ENCODE data around the gene DLX1.

DNA sequence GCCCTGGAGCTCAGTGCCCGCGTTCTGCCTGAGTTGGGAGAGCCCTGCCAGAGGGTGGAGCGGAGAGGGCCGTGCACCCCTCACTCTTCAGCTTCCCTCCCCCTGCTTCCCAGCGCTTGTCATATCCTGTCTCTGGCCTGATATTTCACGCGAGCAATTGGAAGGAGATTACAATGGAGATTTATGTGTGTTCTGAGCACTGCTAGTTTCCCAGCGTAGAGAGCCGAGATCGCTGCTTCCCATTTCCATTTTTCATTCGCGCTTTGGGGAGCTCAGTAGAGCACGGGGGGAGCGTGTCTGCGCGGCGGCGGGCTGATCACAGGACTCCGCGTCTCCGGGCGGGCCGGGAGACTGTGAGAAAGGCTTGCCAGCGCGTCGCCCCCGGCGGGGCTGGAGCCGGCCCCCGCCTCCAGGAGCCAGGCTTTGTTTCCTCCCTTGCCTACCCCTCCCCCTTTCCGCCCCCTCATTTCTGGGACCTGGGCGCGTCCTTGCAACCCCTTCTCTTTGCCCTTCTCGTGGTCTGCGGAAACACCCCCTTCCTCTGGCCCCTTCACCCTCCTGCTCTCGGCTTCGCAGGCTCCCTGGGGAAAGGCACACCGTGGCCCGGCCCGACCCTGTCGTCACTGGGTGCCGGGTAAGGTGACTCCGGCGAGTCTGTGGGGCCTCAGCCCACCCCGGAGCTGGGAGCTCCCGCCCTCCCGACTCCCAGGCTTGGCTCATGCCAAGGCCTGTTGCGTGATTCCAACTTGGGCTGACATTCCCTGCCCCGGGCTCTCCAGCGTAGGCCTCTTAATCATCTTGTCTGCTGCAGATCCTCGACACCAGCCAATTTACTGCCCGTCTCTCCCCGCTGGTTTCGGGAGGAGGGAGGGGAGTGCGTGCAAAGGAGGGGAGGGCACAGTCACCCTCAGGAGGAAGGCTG lies 11.6 kb downstream of the DLX1 start:
- TF ChIP-seq EZH2 (IDR thresholded peaks at IDR 0.05; ENCODE audit: insufficient read depth, poor library complexity, severe bottlenecking) (no peak), EZH2phosphoT487 (IDR thresholded peaks at IDR 0.05; ENCODE audit: insufficient read depth, low read depth) (no peak)

All from GM23248 (cell line).